ENCODE results near the gene DTX2. TPM values are rescaled to one million over a fixed set of nuclear protein-coding genes. Genes with fewer than 3 reads are reported as not detected.
"Not testable (repeated sequence)": the region's sequence is repeated elsewhere in the genome, so short reads cannot be mapped to it uniquely, and the experiment has no call there.

DTX2 gene
- total RNA-seq, 2 donors from 2014 or later, result 61.7 to 91.1 TPM

- intact Hi-C loops (cut with DNase I), result no loop called here
- Histone ChIP-seq H3K4me3 (no peak overlapping the region), H3K9ac (ENCODE audit: low read depth in 2 of 2, low read length in 2 of 2) (no peak overlapping the region), H3K36me3 (no peaks in the 10 kb centered on the region), H3K27ac (no peak overlapping the region), H3K4me1 (no peaks in the 10 kb centered on the region), H3K9me3 (no peaks in the 10 kb centered on the region), H3K27me3 (no peaks in the 10 kb centered on the region)
- no peak for TF ChIP-seq CTCF (IDR thresholded peaks at IDR 0.05)
- no peak for DNase-seq
Observed at GRCh38 chr7:76425156-76425555, 36.4 kb upstream of the DTX2 start.

- H3K4me1 ChIP-seq; H3K27me3 ChIP-seq; H3K27ac ChIP-seq; H3K36me3 ChIP-seq; H3K9ac ChIP-seq (ENCODE audit: low read depth in 2 of 2, low read length in 2 of 2); intact Hi-C loops (cut with DNase I); H3K4me3 ChIP-seq; DNase-seq; H3K9me3 ChIP-seq: not testable (repeated sequence)
Observed at GRCh38 chr7:76425558-76425957, 36.0 kb upstream of the DTX2 start.

- Histone ChIP-seq H3K36me3 (no peaks in the 10 kb centered on the region), H3K9me3 (no peaks in the 10 kb centered on the region), H3K4me3 (no peak overlapping the region), H3K27ac (no peak overlapping the region), H3K9ac (ENCODE audit: low read depth in 2 of 2, low read length in 2 of 2) (no peak overlapping the region), H3K4me1 (no peaks in the 10 kb centered on the region), H3K27me3 (no peaks in the 10 kb centered on the region)
- intact Hi-C loops (cut with DNase I), result no loop called here
- DNase-seq, result no peak
- TF ChIP-seq CTCF (IDR thresholded peaks at IDR 0.05), result no peak
Observed at GRCh38 chr7:76426246-76426645, 35.3 kb upstream of the DTX2 start.

- intact Hi-C loops (cut with DNase I), result no loop called here
- Histone ChIP-seq H3K4me1 (no peaks in the 10 kb centered on the region), H3K4me3 (no peak overlapping the region), H3K27me3 (no peaks in the 10 kb centered on the region), H3K9ac (ENCODE audit: low read depth in 2 of 2, low read length in 2 of 2) (no peak overlapping the region), H3K27ac (no peak overlapping the region), H3K9me3 (no peaks in the 10 kb centered on the region), H3K36me3 (no peaks in the 10 kb centered on the region)
- no peak for TF ChIP-seq CTCF (IDR thresholded peaks at IDR 0.05)
- DNase-seq, result no peak
Observed at GRCh38 chr7:76427635-76428034, 33.9 kb upstream of the DTX2 start.

GRCh38 chr7:76428149-76428823, 33.2 kb upstream of the DTX2 start:
- no peaks in the 10 kb centered on the region for H3K36me3 ChIP-seq
- no peak for TF ChIP-seq CTCF (IDR thresholded peaks at IDR 0.05)
- H3K4me3 ChIP-seq, result no peak overlapping the region
- H3K9me3 ChIP-seq, result no peaks in the 10 kb centered on the region
- no peak for DNase-seq
- H3K27me3 ChIP-seq, result no peaks in the 10 kb centered on the region
- no peak overlapping the region for H3K27ac ChIP-seq
- intact Hi-C loops (cut with DNase I), result no loop called here
- H3K9ac ChIP-seq (ENCODE audit: low read depth in 2 of 2, low read length in 2 of 2), result no peak overlapping the region
- no peaks in the 10 kb centered on the region for H3K4me1 ChIP-seq

- Histone ChIP-seq H3K36me3 (no peaks in the 10 kb centered on the region), H3K9me3 (no peaks in the 10 kb centered on the region), H3K9ac (ENCODE audit: low read depth in 2 of 2, low read length in 2 of 2) (no peak overlapping the region), H3K4me1 (no peaks in the 10 kb centered on the region), H3K4me3 (no peak overlapping the region), H3K27me3 (no peaks in the 10 kb centered on the region), H3K27ac (no peak overlapping the region)
- no peak for DNase-seq
- intact Hi-C loops (cut with DNase I), result no loop called here
- no peak for TF ChIP-seq CTCF (IDR thresholded peaks at IDR 0.05)
Observed at GRCh38 chr7:76428868-76429805, 32.4 kb upstream of the DTX2 start.
